HFFc6 (cell line): Measurements from ENCODE around the gene RFX6. TPM values are rescaled to one million over a fixed set of nuclear protein-coding genes. Genes with fewer than 3 reads are reported as not detected.
A peak's percentile ranks its signal among the peaks of the same experiment; 100 is the strongest.

Experiments used
- DNase-seq: peaks from one replicate; pipeline ENCODE4 v3.0.0-alpha.2; 2018
- H3K27ac Mint-ChIP-seq: 2 replicates; pipeline ENCODE4 v1.8.0; 2020; ENCODE audit warnings: mild to moderate bottlenecking, mixed read lengths
- H3K27me3 Mint-ChIP-seq: 2 replicates; pipeline ENCODE4 v1.8.0; 2021; ENCODE audit warnings: mild to moderate bottlenecking, moderate library complexity, mixed read lengths; ENCODE audit not compliant: insufficient read depth
- H3K36me3 Mint-ChIP-seq: 2 replicates; pipeline ENCODE4 v1.8.0; 2021; ENCODE audit warnings: low read depth, mixed read lengths
- H3K4me1 Mint-ChIP-seq: 2 replicates; pipeline ENCODE4 v1.8.0; 2020; ENCODE audit warnings: low read depth, mixed read lengths
- H3K4me3 Mint-ChIP-seq: 2 replicates; pipeline ENCODE4 v1.8.0; 2020; ENCODE audit warnings: mild to moderate bottlenecking, moderate library complexity, mixed read lengths
- H3K9me3 Mint-ChIP-seq: 2 replicates; pipeline ENCODE4 v1.8.0; 2020; ENCODE audit warnings: mild to moderate bottlenecking, mixed read lengths
- CTCF ChIP-seq: fragments of 200-600 bp; sonication (generic); IDR thresholded peaks from 2 replicates; pipeline ENCODE4 v1.5.0; 2021; ENCODE audit warnings: antibody characterized with exemption, mild to moderate bottlenecking
- total RNA-seq, 6 experiments: library from RNA; stranded (reverse); fragmentation: NEBNext Ultra II Directional; extraction: Animal tissue kit (Norgen Biotek cat#: 25700); gene quantifications; 2 replicates in 1 of 6; 3 replicates in 5 of 6; pipeline ENCODE4 v1.2.3, GENCODE V29; 2021

RFX6 gene
- total RNA-seq, 6 experiments from 2014 or later: not detected

- no peak overlapping the region for H3K27ac Mint-ChIP-seq
- no peak overlapping the region for H3K4me3 Mint-ChIP-seq
- peaks cover 3% of the 10 kb centered on the region; the same call in 1 of the 2 replicates for H3K27me3 Mint-ChIP-seq
- peak; percentile 39 for DNase-seq
- TF ChIP-seq CTCF: no peak
- peaks cover 12% of the 10 kb centered on the region for H3K4me1 Mint-ChIP-seq
- H3K9me3 Mint-ChIP-seq: no peaks in the 10 kb centered on the region
- no peaks in the 10 kb centered on the region for H3K36me3 Mint-ChIP-seq
Measured at GRCh38 chr6:116840091-116840490, 37.0 kb upstream of the RFX6 start.

- Mint-ChIP-seq H3K36me3 (no peaks in the 10 kb centered on the region), H3K27ac (no peak overlapping the region), H3K9me3 (no peaks in the 10 kb centered on the region), H3K27me3 (peaks cover 3% of the 10 kb centered on the region; the same call in 1 of the 2 replicates), H3K4me1 (peaks cover 12% of the 10 kb centered on the region), H3K4me3 (no peak overlapping the region)
- TF ChIP-seq CTCF: no peak
- no peak for DNase-seq
Measured at GRCh38 chr6:116842459-116842858, 34.6 kb upstream of the RFX6 start.

- no peaks in the 10 kb centered on the region for H3K36me3 Mint-ChIP-seq
- H3K9me3 Mint-ChIP-seq: no peaks in the 10 kb centered on the region
- H3K4me3 Mint-ChIP-seq: no peak overlapping the region
- no peaks in the 10 kb centered on the region for H3K27me3 Mint-ChIP-seq
- peak; percentile 57 for DNase-seq
- no peaks in the 10 kb centered on the region for H3K4me1 Mint-ChIP-seq
- H3K27ac Mint-ChIP-seq: no peak overlapping the region
- TF ChIP-seq CTCF: peak; percentile 71
Measured at GRCh38 chr6:116847227-116847626, 29.8 kb upstream of the RFX6 start.

GRCh38 chr6:116858060-116858459 is 19.0 kb upstream of the RFX6 start:
- Mint-ChIP-seq H3K27me3 (no peaks in the 10 kb centered on the region; the same call in 1 of the 2 replicates), H3K9me3 (0 out of 2 replicates have a peak, but pooled peaks cover 15% of the 10 kb centered on the region), H3K27ac (no peak overlapping the region), H3K4me1 (no peaks in the 10 kb centered on the region), H3K36me3 (no peaks in the 10 kb centered on the region), H3K4me3 (no peak overlapping the region)
- no peak for TF ChIP-seq CTCF
- no peak for DNase-seq

GRCh38 chr6:116859264-116859663 is 17.8 kb upstream of the RFX6 start:
- H3K4me3 Mint-ChIP-seq: no peak overlapping the region
- H3K9me3 Mint-ChIP-seq: 0 out of 2 replicates have a peak, but pooled peaks cover 10% of the 10 kb centered on the region
- H3K36me3 Mint-ChIP-seq: no peaks in the 10 kb centered on the region
- H3K27ac Mint-ChIP-seq: no peak overlapping the region
- no peak for TF ChIP-seq CTCF
- no peaks in the 10 kb centered on the region for H3K4me1 Mint-ChIP-seq
- no peak for DNase-seq
- no peaks in the 10 kb centered on the region; the same call in 1 of the 2 replicates for H3K27me3 Mint-ChIP-seq
